HG03520 (cell line): ENCODE results near the gene SEPHS1.
"Not testable (repeated sequence)": the region's sequence is repeated elsewhere in the genome, so short reads cannot be mapped to it uniquely, and the experiment has no call there.

Source experiments
- ATAC-seq: cut with Tn5 transposase; IDR thresholded peaks from one replicate; pipeline ENCODE4 v1.9.1; 2021; ENCODE audit warnings: mild to moderate bottlenecking, moderate library complexity; ENCODE audit not compliant: unreplicated experiment

Gene SEPHS1

GRCh38 chr10:13291821-13292773, 56.0 kb downstream of the SEPHS1 start:
- ATAC-seq = no peak

GRCh38 chr10:13291061-13291460, 57.0 kb downstream of the SEPHS1 start:
- no peak for ATAC-seq

- no peak for ATAC-seq
These were observed 64.0 kb downstream of the SEPHS1 start for GRCh38 chr10:13284050-13284449.

- not testable (repeated sequence) for ATAC-seq
These were observed 65.7 kb downstream of the SEPHS1 start for GRCh38 chr10:13282348-13282747.

GRCh38 chr10:13276749-13277365, 71.2 kb downstream of the SEPHS1 start:
- ATAC-seq = no peak

GRCh38 chr10:13276146-13276545, 71.9 kb downstream of the SEPHS1 start:
- ATAC-seq = not testable (repeated sequence)

- ATAC-seq = peak; percentile 31
These were observed 75.9 kb downstream of the SEPHS1 start for GRCh38 chr10:13272164-13272571.

GRCh38 chr10:13271552-13272163, 76.4 kb downstream of the SEPHS1 start:
- ATAC-seq = peak; percentile 86

GRCh38 chr10:13270877-13271551, 77.1 kb downstream of the SEPHS1 start:
- no peak for ATAC-seq

GRCh38 chr10:13268841-13269240, 79.3 kb downstream of the SEPHS1 start:
- no peak for ATAC-seq

GRCh38 chr10:13268310-13268709, 79.8 kb downstream of the SEPHS1 start:
- ATAC-seq = no peak
